Left ventricle myocardium superior (tissue), 1 donor: Measurements from ENCODE around the gene DHRS12. TPM values are rescaled to one million over a fixed set of nuclear protein-coding genes. Genes with fewer than 3 reads are reported as not detected.
"Not testable (repeated sequence)": the region's sequence is repeated elsewhere in the genome, so short reads cannot be mapped to it uniquely, and the experiment has no call there.

Source experiments
- ATAC-seq: fragments of 200-7000 bp; cut with Tn5 transposase; one replicate; pipeline ENCODE4 v1.9.1; 2020; ENCODE audit warnings: mild to moderate bottlenecking, moderate library complexity
- DNase-seq: peaks from one replicate; pipeline ENCODE4 v3.0.0-alpha.2; 2020
- intact Hi-C: fragments of 100-400 bp; cut with micrococcal nuclease; formaldehyde crosslinking; loops from one replicate; pipeline ENCODE4 v1.11.0; 2022
- total RNA-seq: library from RNA; stranded (reverse); fragmentation: NEBNext Ultra II Directional; extraction: Animal tissue kit (Norgen Biotek cat#: 25700); gene quantifications from one replicate; pipeline ENCODE4 v1.2.1, GENCODE V29; 2021
- donor health status: DM: no; HTN: yes; CAD: no; lungs with severe emphysema.

The DHRS12 gene
- total RNA-seq, 1 donor from 2014 or later = 11.6 TPM

GRCh38 chr13:51829568-51829899 is 25.6 kb upstream of the DHRS12 start:
- ATAC-seq = no peak
- no peak for DNase-seq
- intact Hi-C loops = no loop called here

GRCh38 chr13:51828730-51829567 is 25.0 kb upstream of the DHRS12 start:
- intact Hi-C loops = no loop called here
- DNase-seq (no peak), ATAC-seq (no peak)

GRCh38 chr13:51827254-51827653 is 23.3 kb upstream of the DHRS12 start:
- no peak for ATAC-seq
- intact Hi-C loops = no loop called here
- no peak for DNase-seq

GRCh38 chr13:51826606-51827005 is 22.6 kb upstream of the DHRS12 start:
- peak; percentile 80 for DNase-seq
- intact Hi-C loops = no loop called here
- ATAC-seq = peak; percentile 87

- DNase-seq (no peak), ATAC-seq (no peak)
- intact Hi-C loops = no loop called here
Observed at GRCh38 chr13:51825681-51826254, 21.8 kb upstream of the DHRS12 start.

GRCh38 chr13:51825165-51825592 is 21.2 kb upstream of the DHRS12 start:
- peak; percentile 41 for ATAC-seq
- intact Hi-C loops = no loop called here
- DNase-seq = no peak

- DNase-seq = not testable (repeated sequence)
Observed at GRCh38 chr13:51824712-51825111, 20.7 kb upstream of the DHRS12 start.

GRCh38 chr13:51823863-51824262 is 19.9 kb upstream of the DHRS12 start:
- peak; percentile 33 for ATAC-seq
- intact Hi-C loops = no loop called here
- DNase-seq = no peak

More at GRCh38 chr13:51824712-51825111, 20.7 kb upstream of the DHRS12 start:
- ATAC-seq, intact Hi-C loops: not testable (repeated sequence)

GRCh38 chr13:51823359-51823758 is 19.4 kb upstream of the DHRS12 start:
- ATAC-seq (peak; percentile 45), DNase-seq (no peak)
- intact Hi-C loops = no loop called here

- no peak for ATAC-seq
- no peak for DNase-seq
- intact Hi-C loops = no loop called here
Observed at GRCh38 chr13:51822106-51822815, 18.3 kb upstream of the DHRS12 start.

- intact Hi-C loops = no loop called here
- no peak for ATAC-seq
- DNase-seq = no peak
Observed at GRCh38 chr13:51821606-51822005, 17.6 kb upstream of the DHRS12 start.

GRCh38 chr13:51820016-51820597 is 16.1 kb upstream of the DHRS12 start:
- DNase-seq = no peak
- intact Hi-C loops = no loop called here
- no peak for ATAC-seq

GRCh38 chr13:51819544-51819943 is 15.6 kb upstream of the DHRS12 start:
- intact Hi-C loops = no loop called here

GRCh38 chr13:51818781-51819511 is 15.0 kb upstream of the DHRS12 start:
- DNase-seq = no peak
- intact Hi-C loops = no loop called here
- ATAC-seq = peak; percentile 7

More at GRCh38 chr13:51819544-51819943, 15.6 kb upstream of the DHRS12 start:
- no peak for ATAC-seq
- DNase-seq = no peak

- DNase-seq (no peak), ATAC-seq (peak; percentile 88)
Observed at GRCh38 chr13:51818276-51818675, 14.3 kb upstream of the DHRS12 start.

GRCh38 chr13:51817717-51818116 is 13.8 kb upstream of the DHRS12 start:
- no peak for ATAC-seq
- intact Hi-C loops = no loop called here
- no peak for DNase-seq

More at GRCh38 chr13:51818276-51818675, 14.3 kb upstream of the DHRS12 start:
- intact Hi-C loops = no loop called here

GRCh38 chr13:51816604-51817249 is 12.8 kb upstream of the DHRS12 start:
- DNase-seq (no peak), ATAC-seq (no peak)
- intact Hi-C loops = no loop called here

GRCh38 chr13:51815848-51816247 is 11.9 kb upstream of the DHRS12 start:
- no peak for DNase-seq
- intact Hi-C loops = no loop called here
- ATAC-seq = no peak
